ENCODE results near the gene TTC28. TPM values are rescaled to one million over a fixed set of nuclear protein-coding genes. Genes with fewer than 3 reads are reported as not detected.

The TTC28 gene
- polyA plus RNA-seq, 4 donors: 28.9 to 32.9 (median 31.0) TPM

- DNase-seq (ENCODE audit: low read depth in 4 of 4, low spot score in 3 of 4): no peak
These were observed 660.3 kb downstream of the TTC28 start for GRCh38 chr22:28019360-28019759.

- no peak for DNase-seq (ENCODE audit: low read depth in 4 of 4, low spot score in 3 of 4)
These were observed 661.1 kb downstream of the TTC28 start for GRCh38 chr22:28018461-28018927.

- DNase-seq (ENCODE audit: low read depth in 4 of 4, low spot score in 3 of 4): no peak
These were observed 661.8 kb downstream of the TTC28 start for GRCh38 chr22:28017859-28018258.

- DNase-seq (ENCODE audit: low read depth in 4 of 4, low spot score in 3 of 4): no peak
These were observed 662.2 kb downstream of the TTC28 start for GRCh38 chr22:28017558-28017820.

- no peak for DNase-seq (ENCODE audit: low read depth in 4 of 4, low spot score in 3 of 4)
These were observed 662.7 kb downstream of the TTC28 start for GRCh38 chr22:28016781-28017557.

GRCh38 chr22:28015676-28016601 is 663.7 kb downstream of the TTC28 start:
- DNase-seq (ENCODE audit: low read depth in 4 of 4, low spot score in 3 of 4): no peak

- no peak for DNase-seq (ENCODE audit: low read depth in 4 of 4, low spot score in 3 of 4)
These were observed 664.6 kb downstream of the TTC28 start for GRCh38 chr22:28015046-28015425.

- DNase-seq (ENCODE audit: low read depth in 4 of 4, low spot score in 3 of 4): no peak
These were observed 665.2 kb downstream of the TTC28 start for GRCh38 chr22:28014211-28015045.

GRCh38 chr22:28013611-28014010 is 666.0 kb downstream of the TTC28 start:
- no peak for DNase-seq (ENCODE audit: low read depth in 4 of 4, low spot score in 3 of 4)

GRCh38 chr22:28012832-28013460 is 666.7 kb downstream of the TTC28 start:
- DNase-seq (ENCODE audit: low read depth in 4 of 4, low spot score in 3 of 4): no peak

- peak in 3 of 4 donors; percentile 43 to 65 (median 53) for DNase-seq (ENCODE audit: low read depth in 4 of 4, low spot score in 3 of 4)
These were observed 670.3 kb downstream of the TTC28 start for GRCh38 chr22:28009272-28009827.

- DNase-seq (ENCODE audit: low read depth in 4 of 4, low spot score in 3 of 4): no peak
These were observed 671.0 kb downstream of the TTC28 start for GRCh38 chr22:28008649-28009048.

GRCh38 chr22:28008056-28008455 is 671.6 kb downstream of the TTC28 start:
- DNase-seq (ENCODE audit: low read depth in 4 of 4, low spot score in 3 of 4): no peak

GRCh38 chr22:28006271-28006670 is 673.4 kb downstream of the TTC28 start:
- no peak for DNase-seq (ENCODE audit: low read depth in 4 of 4, low spot score in 3 of 4)

GRCh38 chr22:28005513-28005912 is 674.1 kb downstream of the TTC28 start:
- DNase-seq (ENCODE audit: low read depth in 4 of 4, low spot score in 3 of 4): no peak

- no peak for DNase-seq (ENCODE audit: low read depth in 4 of 4, low spot score in 3 of 4)
These were observed 675.6 kb downstream of the TTC28 start for GRCh38 chr22:28004021-28004420.

- DNase-seq (ENCODE audit: low read depth in 4 of 4, low spot score in 3 of 4): no peak
These were observed 676.6 kb downstream of the TTC28 start for GRCh38 chr22:28002863-28003565.

- DNase-seq (ENCODE audit: low read depth in 4 of 4, low spot score in 3 of 4): no peak
These were observed 677.4 kb downstream of the TTC28 start for GRCh38 chr22:28002181-28002700.

GRCh38 chr22:28001171-28001835 is 678.3 kb downstream of the TTC28 start:
- no peak for DNase-seq (ENCODE audit: low read depth in 4 of 4, low spot score in 3 of 4)

Measured in right renal pelvis (tissue), 4 donors.